PC-9 (cell line): ENCODE results near the gene CBX5.

Experiments
- CTCF ChIP-seq: fragments of 200-600 bp; sonication (generic); conservative IDR thresholded peaks from 2 replicates; pipeline ENCODE4 v1.6.1; 2017; ENCODE audit warnings: mixed run types, antibody characterized with exemption, mild to moderate bottlenecking, moderate library complexity
- EZH2 ChIP-seq: fragments of 200-600 bp; sonication (generic); IDR thresholded peaks from 2 replicates; pipeline ENCODE4 v1.8.0; 2017; ENCODE audit warnings: antibody characterized with exemption, low read depth

GRCh38 chr12:54270345-54270744 is 9.6 kb downstream of the CBX5 start:
- TF ChIP-seq CTCF = no peak
- TF ChIP-seq EZH2 = no peak
